GM12875 (cell line): ENCODE results near the gene MYOM1.

Experiments
- H3K4me3 ChIP-seq: one replicate; pipeline ENCODE4 v1.5.1; 2011; ENCODE audit warnings: low read depth, low read length, control low read depth
- CTCF ChIP-seq: IDR thresholded peaks from 2 replicates; pipeline ENCODE4 v1.5.1; 2011; ENCODE audit warnings: low read depth, mild to moderate bottlenecking, control low read depth, inconsistent platforms, low read length, moderate library complexity, borderline replicate concordance; ENCODE audit not compliant: insufficient read depth

Gene MYOM1

GRCh38 chr18:3126457-3127097 lies 93.2 kb downstream of the MYOM1 start:
- H3K4me3 ChIP-seq = no peak overlapping the region
- TF ChIP-seq CTCF = no peak

- no peak overlapping the region for H3K4me3 ChIP-seq
- TF ChIP-seq CTCF = no peak
These were observed 94.9 kb downstream of the MYOM1 start for GRCh38 chr18:3124822-3125221.

GRCh38 chr18:3122851-3123250 lies 96.9 kb downstream of the MYOM1 start:
- TF ChIP-seq CTCF = no peak
- H3K4me3 ChIP-seq = no peak overlapping the region

GRCh38 chr18:3121259-3121658 lies 98.5 kb downstream of the MYOM1 start:
- TF ChIP-seq CTCF = no peak
- H3K4me3 ChIP-seq = no peak overlapping the region

GRCh38 chr18:3120356-3120755 lies 99.4 kb downstream of the MYOM1 start:
- no peak for TF ChIP-seq CTCF
- no peak overlapping the region for H3K4me3 ChIP-seq

GRCh38 chr18:3119401-3120341 lies 100.1 kb downstream of the MYOM1 start:
- no peak overlapping the region for H3K4me3 ChIP-seq
- TF ChIP-seq CTCF = no peak
